SK-N-MC (cell line): ENCODE data around the gene GPRASP3.

Source experiments
- EZH2 ChIP-seq: fragments of 200-600 bp; sonication (generic); IDR thresholded peaks from one replicate; pipeline ENCODE4 v1.6.1; 2017; ENCODE audit warnings: antibody characterized with exemption
- FOXP2 ChIP-seq: optimal IDR thresholded peaks from 2 replicates; pipeline ENCODE3; 2011; ENCODE audit warnings: mild to moderate bottlenecking, moderate library complexity; ENCODE audit not compliant: insufficient read depth; ENCODE audit errors: extremely low read length, control extremely low read depth
- POLR2AphosphoS5 ChIP-seq: IDR thresholded peaks from 2 replicates; pipeline ENCODE4 v1.6.1; 2012; ENCODE audit warnings: mild to moderate bottlenecking, low read depth, low read length, borderline replicate concordance

DNA sequence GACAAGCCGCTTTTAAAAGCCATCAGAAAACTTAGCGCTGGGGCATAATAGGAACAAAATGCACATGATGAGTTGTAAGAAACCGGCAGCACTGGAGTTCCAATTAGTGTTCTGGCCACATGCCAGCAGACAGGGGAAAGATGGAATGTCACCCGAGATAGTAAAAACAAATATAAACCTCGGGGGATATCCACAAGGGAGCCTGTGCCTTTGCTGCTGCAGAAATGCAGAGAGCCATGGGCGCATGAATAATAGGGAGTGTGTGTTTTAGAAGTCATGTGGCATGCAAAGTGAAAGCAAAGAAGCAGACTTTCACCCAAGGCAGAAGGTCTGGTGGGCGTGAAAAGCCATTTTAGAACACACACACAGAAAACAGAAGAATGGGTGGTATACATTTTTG lies 19.1 kb downstream of the GPRASP3 start:
- no peak for TF ChIP-seq FOXP2
- TF ChIP-seq EZH2, result no peak
- TF ChIP-seq POLR2AphosphoS5, result no peak
